8988T (cell line): Measurements from ENCODE around the gene CSTF3.
"Not testable (repeated sequence)": the region's sequence is repeated elsewhere in the genome, so short reads cannot be mapped to it uniquely, and the experiment has no call there.

Experiments used
- DNase-seq: peaks from one replicate; pipeline ENCODE4 v3.0.0; 2011

The CSTF3 gene

GRCh38 chr11:33161120-33162005, at the start of gene CSTF3:
TSS of gene CSTF3 (minus strand) at chr11:33161480. CDS start at chr11:33161325, 155 bp downstream.
- DNase-seq, result peak; percentile 71

GRCh38 chr11:33208150-33208549, 46.9 kb upstream of the CSTF3 start:
- no peak for DNase-seq

GRCh38 chr11:33207408-33207985, 46.2 kb upstream of the CSTF3 start:
- DNase-seq, result no peak

GRCh38 chr11:33197915-33198727, 36.8 kb upstream of the CSTF3 start:
- DNase-seq, result no peak

- DNase-seq, result no peak
These were observed 34.3 kb upstream of the CSTF3 start for GRCh38 chr11:33195462-33196173.

- DNase-seq, result no peak
These were observed 33.2 kb upstream of the CSTF3 start for GRCh38 chr11:33194455-33194854.

DNA sequence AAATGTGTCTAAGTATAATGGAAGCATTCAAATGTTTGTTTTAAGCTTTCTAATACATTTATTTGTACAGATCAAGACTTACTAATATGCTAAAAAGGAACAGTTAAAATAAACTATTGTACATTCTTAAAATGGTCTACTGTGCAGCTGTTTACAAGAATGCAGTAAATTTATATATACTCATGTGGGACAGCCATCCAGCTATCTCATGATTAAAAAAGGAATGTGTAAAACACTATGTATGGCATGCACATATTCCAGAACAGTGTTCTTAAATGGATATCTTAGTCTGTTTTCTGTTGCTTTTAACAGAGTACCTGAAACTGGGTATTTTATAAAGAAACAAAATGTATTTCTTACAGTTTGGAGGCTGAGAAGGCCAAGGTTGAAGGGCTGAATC, 30.2 kb upstream of the CSTF3 start:
- no peak for DNase-seq

DNA sequence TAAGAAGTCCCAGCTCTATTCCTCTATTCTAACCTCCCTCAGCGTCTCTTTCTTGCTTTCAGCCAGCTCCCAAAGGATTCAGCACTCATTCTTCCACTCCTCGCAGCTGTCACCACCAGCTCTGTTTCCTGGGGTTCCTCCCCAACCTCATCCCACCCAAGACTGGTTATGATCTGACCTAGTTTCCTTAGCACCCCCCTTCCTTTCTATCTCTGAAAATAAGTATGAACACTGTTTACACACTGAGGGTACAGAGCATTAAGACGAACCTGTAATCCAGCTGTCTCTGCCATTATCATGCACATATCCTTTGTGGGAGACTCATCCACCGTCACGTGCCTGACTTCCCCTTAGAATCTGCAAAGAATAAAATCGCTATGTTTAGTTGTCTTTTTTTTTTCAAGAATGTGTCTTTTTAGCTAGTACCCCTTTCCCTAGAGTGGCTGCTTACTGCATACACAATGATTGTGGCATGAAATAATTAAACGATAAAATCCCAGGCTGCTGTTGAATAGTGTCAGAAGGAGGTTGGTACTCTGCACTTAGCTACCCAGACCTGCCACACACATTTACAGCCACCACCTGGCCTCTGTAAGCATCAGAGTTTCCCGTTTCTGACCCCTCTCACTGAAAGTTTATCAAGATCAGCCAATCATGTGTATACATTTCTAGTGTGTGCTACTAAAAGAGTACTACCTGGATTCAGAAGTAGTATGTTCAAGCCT, 26.9 kb upstream of the CSTF3 start:
- DNase-seq, result no peak

DNA sequence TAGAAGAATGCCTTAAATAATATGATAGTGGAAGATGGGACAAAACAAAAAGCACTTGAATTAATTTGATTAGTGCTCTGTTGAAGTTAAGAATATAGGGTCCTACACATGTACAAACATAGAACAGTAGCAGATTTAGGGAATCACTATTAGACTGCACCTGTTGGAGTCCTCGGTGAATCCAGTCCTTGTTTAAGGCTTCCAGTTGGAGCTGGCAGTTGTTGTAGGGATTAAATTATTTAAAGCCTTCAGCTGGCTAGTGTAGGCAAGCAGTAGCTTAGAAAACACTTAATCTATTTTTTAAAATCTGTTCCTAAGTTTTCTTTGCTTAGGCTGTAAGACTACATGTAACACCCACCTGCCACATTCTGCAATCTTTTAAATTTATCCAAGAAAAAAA, 24.5 kb upstream of the CSTF3 start:
- no peak for DNase-seq

- DNase-seq, result no peak
These were observed 21.1 kb upstream of the CSTF3 start for GRCh38 chr11:33182246-33182878.

DNA sequence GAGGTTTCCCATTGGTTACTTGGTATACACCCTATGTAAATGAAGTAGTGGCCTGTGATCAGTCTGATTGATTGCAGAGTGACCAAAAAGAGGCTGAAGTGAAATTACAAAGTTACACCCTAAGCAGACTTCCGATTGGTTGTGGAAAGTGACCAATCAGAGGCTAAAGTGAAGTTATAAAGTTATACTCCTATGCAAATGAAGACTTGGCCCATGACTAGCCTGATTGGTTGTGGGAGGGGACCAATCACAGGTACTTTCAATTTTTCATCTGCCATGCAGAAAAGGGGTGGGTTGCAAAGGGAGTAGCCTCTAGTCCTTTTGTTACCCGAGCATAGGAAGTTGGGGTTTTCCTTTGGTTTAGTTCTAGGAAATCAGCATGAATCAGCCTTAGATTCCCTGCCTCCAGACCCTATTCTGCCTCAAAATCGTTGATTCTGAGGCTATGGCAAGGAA, 18.1 kb upstream of the CSTF3 start:
- DNase-seq, result no peak

- DNase-seq, result no peak
These were observed 17.3 kb upstream of the CSTF3 start for GRCh38 chr11:33178443-33179180.

- no peak for DNase-seq
These were observed 16.5 kb upstream of the CSTF3 start for GRCh38 chr11:33177676-33178336.

GRCh38 chr11:33176760-33177159, 15.5 kb upstream of the CSTF3 start:
- DNase-seq, result not testable (repeated sequence)

- no peak for DNase-seq
These were observed 11.7 kb upstream of the CSTF3 start for GRCh38 chr11:33172996-33173395.

DNA sequence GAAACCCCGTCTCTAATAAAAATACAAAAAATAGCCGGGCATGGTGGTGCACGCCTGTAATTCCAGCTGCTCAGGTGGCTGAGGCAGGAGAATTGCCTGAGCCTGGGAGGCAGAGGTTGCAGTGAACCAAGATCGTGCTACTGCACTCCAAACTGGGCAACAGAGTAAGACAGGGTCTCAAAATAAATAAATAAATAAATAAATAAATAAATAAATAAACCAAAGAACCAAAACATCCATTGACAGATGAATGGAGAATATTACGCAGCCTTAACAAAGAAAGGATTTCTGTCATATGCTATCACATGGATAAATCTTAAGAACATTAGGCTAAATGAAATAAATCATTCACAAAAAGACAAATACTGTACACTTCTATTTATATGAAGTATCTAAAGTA, 11.1 kb upstream of the CSTF3 start:
- DNase-seq, result no peak

DNA sequence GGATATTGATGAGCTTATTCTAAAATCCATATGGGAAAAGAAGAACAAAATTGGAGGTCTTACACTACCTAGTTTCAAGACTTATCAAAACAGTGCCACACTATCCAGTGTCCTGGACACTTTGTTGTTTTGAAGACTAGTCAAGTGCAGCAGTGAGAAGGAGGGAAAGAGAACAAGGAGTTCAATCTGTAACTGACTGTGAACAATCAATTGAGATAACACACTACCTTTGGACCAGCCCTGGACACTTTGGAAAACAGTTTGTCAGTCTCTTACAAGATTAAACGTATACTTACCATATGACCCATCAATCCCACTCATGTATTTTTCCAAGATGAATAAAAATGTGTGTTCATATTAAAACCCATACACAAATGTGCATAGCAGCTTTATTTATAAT, 10.0 kb upstream of the CSTF3 start:
- no peak for DNase-seq

DNA sequence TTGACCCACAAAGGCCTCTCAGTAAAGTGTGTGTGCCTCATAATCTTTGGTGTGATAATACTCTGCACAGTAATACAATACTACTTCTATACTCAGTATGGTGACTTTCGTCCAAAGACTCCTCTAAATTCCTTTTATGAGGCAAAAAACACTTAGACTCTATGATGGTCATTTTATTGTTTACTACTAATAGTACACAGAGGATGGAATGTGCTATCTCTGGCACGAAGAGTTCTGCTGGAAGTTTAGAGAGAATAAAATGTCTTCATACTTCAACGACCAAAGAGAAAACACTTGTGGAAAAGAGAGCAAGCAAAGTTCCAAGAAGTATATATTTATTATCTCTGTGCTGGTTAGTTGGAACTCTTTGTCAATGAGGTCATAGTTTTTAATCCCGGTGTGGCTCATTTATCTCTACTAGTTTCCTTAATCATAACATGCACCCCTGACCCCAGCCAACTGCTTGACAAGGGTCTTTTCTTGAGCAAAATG, 7.5 kb upstream of the CSTF3 start:
- DNase-seq, result no peak

DNA sequence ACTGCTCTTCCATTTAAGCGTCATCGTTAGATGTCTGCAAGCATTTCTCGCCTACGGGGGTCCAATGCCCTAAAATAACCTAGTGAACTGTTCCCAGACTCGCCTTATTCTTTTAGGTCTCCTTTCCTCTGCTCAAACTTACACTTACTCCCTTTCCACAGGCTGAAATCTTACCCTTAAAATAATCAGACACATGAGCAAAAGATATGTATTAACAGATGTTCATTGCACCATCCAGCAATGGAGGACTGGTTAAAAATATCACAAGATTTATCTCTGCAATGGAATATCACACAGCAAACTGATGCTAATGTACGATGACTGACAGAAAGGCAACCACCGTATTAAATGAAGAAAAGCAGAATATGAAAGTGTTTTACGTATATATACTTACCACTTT, 1.6 kb upstream of the CSTF3 start:
- DNase-seq, result no peak

GRCh38 chr11:33160587-33160986, 693 bp downstream of the CSTF3 start:
- DNase-seq, result no peak
